ENCODE measurements around the gene CD86.
A peak's percentile ranks its signal among the peaks of the same experiment; 100 is the strongest.

Gene CD86

DNA sequence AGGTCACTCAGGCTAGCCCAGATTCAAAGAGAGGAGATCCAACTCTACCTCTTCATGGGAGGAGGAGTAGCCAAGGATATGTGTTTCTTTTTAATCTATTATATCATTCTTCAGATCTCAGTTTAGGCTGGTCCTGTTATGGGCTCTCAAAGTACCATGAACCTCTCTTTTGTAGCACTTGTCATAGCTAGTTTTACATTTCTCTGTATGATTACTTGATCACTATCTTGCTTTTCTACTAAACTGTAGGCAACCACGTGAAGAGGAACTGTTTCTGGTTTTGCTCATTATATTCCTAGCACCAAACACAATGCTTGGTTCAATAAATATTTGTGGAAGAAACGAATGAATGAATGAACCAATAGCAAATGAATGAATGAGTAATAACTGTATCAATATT lies 29.6 kb downstream of the CD86 start:
- Histone ChIP-seq H3K79me2 (ENCODE audit: control insufficient read depth, low read length) (peaks cover 13% of the 10 kb centered on the region), H4K20me1 (ENCODE audit: control insufficient read depth, insufficient read depth, low read depth, low read length) (no peaks in the 10 kb centered on the region), H3K36me3 (ENCODE audit: control insufficient read depth, low read length) (no peaks in the 10 kb centered on the region; the same call in 1 of the 2 replicates), H3K9me3 (ENCODE audit: control insufficient read depth, insufficient read depth, low read length) (no peaks in the 10 kb centered on the region), H3K4me1 (ENCODE audit: control insufficient read depth, low read length) (peaks cover 87% of the 10 kb centered on the region), H3K4me2 (ENCODE audit: low read length) (no peak overlapping the region), H3K9me2 (replicated peaks; ENCODE audit: control insufficient read depth, low read length) (no peaks in the 10 kb centered on the region), H3F3A (ENCODE audit: control insufficient read depth, insufficient read depth) (peaks cover 7% of the 10 kb centered on the region; the same call in 1 of the 2 replicates), H3K27ac (ENCODE audit: low read depth, low read length) (no peak overlapping the region), H3K4me3 (ENCODE audit: low read length) (no peak overlapping the region), H3K27me3 (ENCODE audit: control insufficient read depth, low read length) (no peaks in the 10 kb centered on the region)
- TF ChIP-seq EZH2phosphoT487 (IDR thresholded peaks at IDR 0.05; ENCODE audit: borderline replicate concordance, low read length), result no peak
- TF ChIP-seq, protein P1, sequence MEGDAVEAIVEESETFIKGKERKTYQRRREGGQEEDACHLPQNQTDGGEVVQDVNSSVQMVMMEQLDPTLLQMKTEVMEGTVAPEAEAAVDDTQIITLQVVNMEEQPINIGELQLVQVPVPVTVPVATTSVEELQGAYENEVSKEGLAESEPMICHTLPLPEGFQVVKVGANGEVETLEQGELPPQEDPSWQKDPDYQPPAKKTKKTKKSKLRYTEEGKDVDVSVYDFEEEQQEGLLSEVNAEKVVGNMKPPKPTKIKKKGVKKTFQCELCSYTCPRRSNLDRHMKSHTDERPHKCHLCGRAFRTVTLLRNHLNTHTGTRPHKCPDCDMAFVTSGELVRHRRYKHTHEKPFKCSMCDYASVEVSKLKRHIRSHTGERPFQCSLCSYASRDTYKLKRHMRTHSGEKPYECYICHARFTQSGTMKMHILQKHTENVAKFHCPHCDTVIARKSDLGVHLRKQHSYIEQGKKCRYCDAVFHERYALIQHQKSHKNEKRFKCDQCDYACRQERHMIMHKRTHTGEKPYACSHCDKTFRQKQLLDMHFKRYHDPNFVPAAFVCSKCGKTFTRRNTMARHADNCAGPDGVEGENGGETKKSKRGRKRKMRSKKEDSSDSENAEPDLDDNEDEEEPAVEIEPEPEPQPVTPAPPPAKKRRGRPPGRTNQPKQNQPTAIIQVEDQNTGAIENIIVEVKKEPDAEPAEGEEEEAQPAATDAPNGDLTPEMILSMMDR (IDR thresholded peaks at IDR 0.05; ENCODE audit: low read depth, low read length, poor library complexity, severe bottlenecking), result no peak

DNA sequence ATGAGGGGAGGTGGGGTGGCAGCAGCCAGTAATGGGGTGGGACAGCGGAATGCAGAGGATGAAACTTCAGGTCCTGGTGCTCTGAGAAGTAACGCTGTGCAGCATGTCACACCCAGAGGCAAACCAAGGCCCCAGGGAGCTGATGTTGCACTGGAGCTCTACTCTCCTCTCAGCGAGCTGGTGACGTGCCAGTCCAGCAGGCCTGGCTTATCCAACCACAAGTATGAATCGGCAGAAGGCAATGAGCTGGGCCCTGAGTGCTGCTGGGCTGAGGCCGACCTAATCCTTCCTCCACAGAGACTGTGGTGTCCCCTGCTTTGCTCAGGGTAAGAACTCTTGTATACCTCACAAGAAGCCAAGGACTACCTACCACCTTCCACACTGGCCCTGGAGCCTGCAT lies 30.5 kb downstream of the CD86 start:
- H3K9me3 ChIP-seq (ENCODE audit: control insufficient read depth, insufficient read depth, low read length), result no peaks in the 10 kb centered on the region
- H4K20me1 ChIP-seq (ENCODE audit: control insufficient read depth, insufficient read depth, low read depth, low read length), result no peaks in the 10 kb centered on the region
- peaks cover 85% of the 10 kb centered on the region for H3K4me1 ChIP-seq (ENCODE audit: control insufficient read depth, low read length)
- no peak overlapping the region for H3K4me3 ChIP-seq (ENCODE audit: low read length)
- no peaks in the 10 kb centered on the region for H3K27me3 ChIP-seq (ENCODE audit: control insufficient read depth, low read length)
- peak overlapping the region; percentile 29 for H3K4me2 ChIP-seq (ENCODE audit: low read length)
- peaks cover 6% of the 10 kb centered on the region; the same call in 1 of the 2 replicates for H3K79me2 ChIP-seq (ENCODE audit: control insufficient read depth, low read length)
- H3F3A ChIP-seq (ENCODE audit: control insufficient read depth, insufficient read depth), result peaks cover 12% of the 10 kb centered on the region; the same call in 1 of the 2 replicates
- no peaks in the 10 kb centered on the region for H3K36me3 ChIP-seq (ENCODE audit: control insufficient read depth, low read length)
- H3K27ac ChIP-seq (ENCODE audit: low read depth, low read length), result no peak overlapping the region
- TF ChIP-seq, protein P1 (IDR thresholded peaks at IDR 0.05; ENCODE audit: low read depth, low read length, poor library complexity, severe bottlenecking), result no peak
- TF ChIP-seq EZH2phosphoT487 (IDR thresholded peaks at IDR 0.05; ENCODE audit: borderline replicate concordance, low read length), result no peak
- H3K9me2 ChIP-seq (replicated peaks; ENCODE audit: control insufficient read depth, low read length), result no peaks in the 10 kb centered on the region

DNA sequence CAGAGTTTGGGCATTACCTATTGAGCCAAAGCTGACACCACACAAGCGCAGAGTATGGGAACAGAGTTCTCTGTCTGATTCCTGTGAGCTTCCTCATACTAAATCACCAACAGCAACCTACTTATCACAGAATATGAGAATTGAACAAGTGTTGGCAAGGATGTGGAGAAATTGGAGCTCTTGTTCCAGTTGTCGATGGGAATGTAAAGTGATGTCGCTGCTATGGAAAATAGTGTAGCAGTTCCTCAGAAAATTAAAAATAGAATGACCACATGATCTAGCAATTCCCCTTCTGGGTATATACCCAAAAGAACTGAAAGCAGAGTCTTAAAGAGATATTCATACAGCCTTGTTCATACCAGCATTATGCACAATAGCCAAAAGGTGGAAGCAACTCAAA lies 33.4 kb downstream of the CD86 start:
- Histone ChIP-seq H3K4me1 (ENCODE audit: control insufficient read depth, low read length) (peaks cover 80% of the 10 kb centered on the region), H4K20me1 (ENCODE audit: control insufficient read depth, insufficient read depth, low read depth, low read length) (no peaks in the 10 kb centered on the region), H3K9me3 (ENCODE audit: control insufficient read depth, insufficient read depth, low read length) (no peaks in the 10 kb centered on the region), H3K27me3 (ENCODE audit: control insufficient read depth, low read length) (no peaks in the 10 kb centered on the region), H3K27ac (ENCODE audit: low read depth, low read length) (no peak overlapping the region), H3K36me3 (ENCODE audit: control insufficient read depth, low read length) (no peaks in the 10 kb centered on the region), H3K9me2 (replicated peaks; ENCODE audit: control insufficient read depth, low read length) (no peaks in the 10 kb centered on the region), H3K79me2 (ENCODE audit: control insufficient read depth, low read length) (no peaks in the 10 kb centered on the region), H3K4me2 (ENCODE audit: low read length) (no peak overlapping the region), H3K4me3 (ENCODE audit: low read length) (no peak overlapping the region), H3F3A (ENCODE audit: control insufficient read depth, insufficient read depth) (peaks cover 18% of the 10 kb centered on the region)
- TF ChIP-seq EZH2phosphoT487 (IDR thresholded peaks at IDR 0.05; ENCODE audit: borderline replicate concordance, low read length), result no peak
- TF ChIP-seq, protein P1 (IDR thresholded peaks at IDR 0.05; ENCODE audit: low read depth, low read length, poor library complexity, severe bottlenecking), result no peak

Measured in DOHH2 (cell line).